Measurements from ENCODE around the gene AGRP. TPM values are rescaled to one million over a fixed set of nuclear protein-coding genes. Genes with fewer than 3 reads are reported as not detected.

The AGRP gene
- total RNA-seq, 1 donor, result not detected

- no peak overlapping the region for H3K4me3 ChIP-seq (ENCODE audit: low read depth, low read length)
- TF ChIP-seq CTCF (IDR thresholded peaks at IDR 0.05; ENCODE audit: insufficient read depth, low read depth, low read length), result no peak
- DNase-seq (ENCODE audit: low read depth), result no peak
Measured at GRCh38 chr16:67462279-67462655, 21.1 kb downstream of the AGRP start.

- TF ChIP-seq CTCF (IDR thresholded peaks at IDR 0.05; ENCODE audit: insufficient read depth, low read depth, low read length), result no peak
- DNase-seq (ENCODE audit: low read depth), result no peak
- H3K4me3 ChIP-seq (ENCODE audit: low read depth, low read length), result no peak overlapping the region
Measured at GRCh38 chr16:67461600-67462278, 21.6 kb downstream of the AGRP start.

GRCh38 chr16:67460961-67461360 is 22.4 kb downstream of the AGRP start:
- H3K4me3 ChIP-seq (ENCODE audit: low read depth, low read length), result no peak overlapping the region
- DNase-seq (ENCODE audit: low read depth), result no peak
- no peak for TF ChIP-seq CTCF (IDR thresholded peaks at IDR 0.05; ENCODE audit: insufficient read depth, low read depth, low read length)

GRCh38 chr16:67460168-67460567 is 23.2 kb downstream of the AGRP start:
- no peak for TF ChIP-seq CTCF (IDR thresholded peaks at IDR 0.05; ENCODE audit: insufficient read depth, low read depth, low read length)
- H3K4me3 ChIP-seq (ENCODE audit: low read depth, low read length), result no peak overlapping the region
- DNase-seq (ENCODE audit: low read depth), result peak; percentile 45

GRCh38 chr16:67459861-67460150 is 23.5 kb downstream of the AGRP start:
- no peak overlapping the region for H3K4me3 ChIP-seq (ENCODE audit: low read depth, low read length)
- TF ChIP-seq CTCF (IDR thresholded peaks at IDR 0.05; ENCODE audit: insufficient read depth, low read depth, low read length), result no peak
- no peak for DNase-seq (ENCODE audit: low read depth)

- TF ChIP-seq CTCF (IDR thresholded peaks at IDR 0.05; ENCODE audit: insufficient read depth, low read depth, low read length), result no peak
- H3K4me3 ChIP-seq (ENCODE audit: low read depth, low read length), result no peak overlapping the region
- DNase-seq (ENCODE audit: low read depth), result no peak
Measured at GRCh38 chr16:67459066-67459860, 24.1 kb downstream of the AGRP start.

Measured in fibroblast of villous mesenchyme (primary cell).